HG03095 (cell line): ENCODE data around the gene FAM43B.

Experiments used
- ATAC-seq: cut with Tn5 transposase; IDR thresholded peaks from one replicate; pipeline ENCODE4 v1.9.1; 2021; ENCODE audit warnings: moderate library complexity; ENCODE audit not compliant: unreplicated experiment

The FAM43B gene

DNA sequence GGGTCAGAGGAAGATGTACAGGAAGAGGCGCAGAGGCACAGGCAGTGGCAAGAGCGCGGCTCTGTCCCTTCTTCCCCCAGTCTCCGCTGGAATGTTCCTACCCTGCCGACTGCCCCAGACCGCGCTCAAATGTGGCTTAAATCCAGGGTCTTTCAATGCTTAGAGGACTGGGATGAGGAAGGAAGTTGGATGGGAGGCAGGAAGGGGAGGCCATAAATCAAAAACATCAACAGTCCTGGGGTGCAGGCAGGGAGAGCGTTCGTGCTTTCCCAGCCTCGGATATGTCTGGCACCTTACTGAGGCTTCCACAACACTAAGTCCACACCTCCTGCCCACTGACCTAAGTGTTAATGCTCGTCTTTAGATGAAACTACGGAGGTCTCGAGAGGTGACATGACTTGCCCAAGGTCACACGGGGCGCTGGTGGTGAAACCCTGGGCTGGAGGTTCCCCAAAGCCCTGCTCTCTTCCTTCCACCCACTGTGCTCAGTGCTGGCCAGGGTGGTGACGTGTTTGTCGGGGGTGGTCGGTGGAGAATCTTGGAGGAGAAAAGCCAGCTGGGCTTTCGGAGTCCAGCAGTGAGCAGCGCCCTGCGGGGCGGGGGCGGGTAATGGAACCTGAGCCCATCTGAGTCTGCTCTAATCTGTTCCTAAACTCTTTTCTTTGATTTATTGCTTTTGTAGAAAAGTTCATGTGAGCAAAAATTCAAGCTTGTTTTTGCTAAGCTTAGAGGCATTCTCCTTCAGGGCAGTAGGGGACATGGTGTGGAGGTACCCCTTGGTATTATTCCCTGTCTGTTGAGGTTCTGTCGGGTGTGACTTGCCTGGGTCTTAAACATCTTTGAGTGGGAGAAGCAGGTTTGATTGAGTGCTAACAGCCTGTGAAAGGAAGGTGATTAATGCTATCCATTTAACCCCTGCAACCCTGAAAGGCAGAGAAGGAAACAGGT is 37.2 kb downstream of the FAM43B start:
- ATAC-seq = no peak

DNA sequence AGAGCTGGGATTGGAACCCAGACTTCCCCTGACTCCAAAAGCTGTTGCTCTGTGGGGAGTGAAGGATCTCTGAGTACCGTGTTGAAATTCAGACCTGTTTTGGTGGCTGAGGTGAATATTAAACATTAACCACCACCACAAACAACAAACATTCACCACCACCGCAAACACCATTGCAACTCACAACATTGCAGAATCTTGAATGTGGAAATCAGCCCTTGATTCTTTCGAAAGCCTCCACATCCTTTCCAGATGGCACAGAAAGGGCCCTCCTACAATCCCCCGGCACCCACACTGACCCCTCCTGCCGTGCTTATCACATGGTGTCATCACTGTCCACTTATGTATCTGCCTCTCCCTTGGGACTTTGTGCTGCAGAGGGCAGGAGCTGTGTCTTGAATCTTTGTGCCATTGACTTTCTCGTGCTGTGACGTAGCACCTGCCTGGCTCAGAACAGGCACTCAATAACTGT is 38.0 kb downstream of the FAM43B start:
- ATAC-seq = no peak

DNA sequence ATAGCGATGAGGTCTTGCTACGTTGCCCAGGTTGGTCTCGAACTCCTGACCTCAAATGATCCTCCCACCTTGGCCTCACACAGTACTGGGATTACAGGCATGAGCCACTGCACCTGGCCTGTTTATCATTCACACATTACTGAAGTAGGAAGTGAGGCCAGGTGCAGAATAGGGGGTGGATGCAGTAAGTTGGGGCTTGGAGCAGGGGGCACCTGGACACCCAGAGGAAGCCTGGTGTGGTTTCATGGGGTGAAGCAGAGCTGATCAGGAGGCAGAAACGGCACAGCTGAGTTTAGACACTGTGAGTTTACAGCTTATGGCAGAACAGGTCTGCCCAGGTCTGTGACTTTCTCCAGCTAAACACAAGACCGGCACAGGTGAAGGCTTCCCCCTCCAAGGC is 41.4 kb downstream of the FAM43B start:
- no peak for ATAC-seq

DNA sequence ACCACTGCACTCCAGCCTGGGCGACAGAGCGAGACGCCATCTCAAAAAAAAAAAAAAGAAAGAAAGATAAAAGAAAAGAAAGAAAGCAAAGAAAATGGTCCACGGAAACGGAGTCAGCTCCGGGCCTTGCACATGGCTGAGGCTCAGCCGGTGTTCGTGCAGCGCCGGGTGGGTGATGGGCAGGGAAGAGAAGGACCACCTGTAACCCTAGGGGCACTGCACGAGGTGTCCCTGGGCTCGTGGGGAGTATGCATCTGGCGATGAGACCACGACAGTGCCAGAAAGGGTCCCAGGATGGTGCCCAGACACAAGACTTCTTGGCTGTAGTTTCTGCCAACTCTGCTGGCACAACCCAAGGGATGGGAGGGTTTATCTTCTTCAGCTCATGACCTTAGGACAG is 42.4 kb downstream of the FAM43B start:
- ATAC-seq = no peak

DNA sequence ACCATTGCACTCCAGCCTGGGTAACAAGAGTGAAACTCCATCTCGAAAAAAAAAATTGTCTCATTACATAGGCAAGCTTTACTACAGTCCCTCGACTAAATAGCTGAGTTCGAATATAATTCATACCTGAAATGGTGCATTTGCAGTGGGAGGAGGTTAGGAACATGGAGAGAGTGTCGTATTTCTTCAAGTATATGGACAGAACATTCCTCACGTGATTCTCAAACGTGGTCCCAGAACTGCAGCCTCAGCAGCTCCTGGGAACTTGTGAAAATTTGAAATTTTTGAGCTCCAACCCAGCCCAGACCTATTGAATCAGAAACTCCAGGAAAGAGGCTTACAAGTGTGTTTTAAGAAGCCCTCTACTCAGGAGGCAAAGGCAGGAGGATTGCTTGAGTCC is 43.7 kb downstream of the FAM43B start:
- ATAC-seq = no peak

DNA sequence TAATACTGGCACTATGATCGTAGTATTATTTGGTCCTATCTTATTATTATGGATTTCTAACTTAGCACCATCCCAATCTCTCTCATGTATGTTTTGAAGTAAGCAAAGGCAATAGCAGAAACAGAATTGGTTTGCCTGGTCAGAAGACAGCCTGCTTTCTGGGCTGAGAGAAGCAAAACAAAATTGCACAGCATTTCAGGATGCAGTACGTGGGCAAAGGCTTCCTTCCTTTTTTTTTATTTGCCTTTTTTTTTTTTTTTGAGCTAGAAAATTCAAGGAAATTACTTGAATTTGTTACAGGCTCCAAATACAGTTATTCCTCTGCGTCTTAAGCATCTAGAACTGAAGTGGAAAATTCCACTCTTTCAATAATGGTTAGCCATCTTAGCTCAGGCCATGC is 45.3 kb downstream of the FAM43B start:
- ATAC-seq = no peak

DNA sequence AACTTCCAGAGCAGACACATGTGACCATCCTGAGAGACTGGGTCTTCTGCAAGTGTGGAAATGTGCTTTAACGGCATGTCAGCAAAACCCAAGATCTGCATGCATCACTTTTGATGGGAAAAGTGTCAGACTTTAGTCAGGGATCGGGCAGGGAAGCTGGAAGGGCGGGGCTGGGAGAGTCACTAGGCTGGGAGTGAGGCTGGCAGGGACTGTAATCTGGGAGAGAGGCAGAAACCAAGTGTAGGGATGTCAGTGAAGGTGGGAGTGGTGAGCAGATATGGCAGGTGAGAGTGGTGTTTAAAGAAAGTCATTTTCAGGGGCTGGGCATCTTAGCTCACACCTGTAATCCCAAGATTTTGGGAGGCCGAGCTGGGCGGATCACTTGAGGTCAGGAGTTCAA is 47.8 kb downstream of the FAM43B start:
- no peak for ATAC-seq

DNA sequence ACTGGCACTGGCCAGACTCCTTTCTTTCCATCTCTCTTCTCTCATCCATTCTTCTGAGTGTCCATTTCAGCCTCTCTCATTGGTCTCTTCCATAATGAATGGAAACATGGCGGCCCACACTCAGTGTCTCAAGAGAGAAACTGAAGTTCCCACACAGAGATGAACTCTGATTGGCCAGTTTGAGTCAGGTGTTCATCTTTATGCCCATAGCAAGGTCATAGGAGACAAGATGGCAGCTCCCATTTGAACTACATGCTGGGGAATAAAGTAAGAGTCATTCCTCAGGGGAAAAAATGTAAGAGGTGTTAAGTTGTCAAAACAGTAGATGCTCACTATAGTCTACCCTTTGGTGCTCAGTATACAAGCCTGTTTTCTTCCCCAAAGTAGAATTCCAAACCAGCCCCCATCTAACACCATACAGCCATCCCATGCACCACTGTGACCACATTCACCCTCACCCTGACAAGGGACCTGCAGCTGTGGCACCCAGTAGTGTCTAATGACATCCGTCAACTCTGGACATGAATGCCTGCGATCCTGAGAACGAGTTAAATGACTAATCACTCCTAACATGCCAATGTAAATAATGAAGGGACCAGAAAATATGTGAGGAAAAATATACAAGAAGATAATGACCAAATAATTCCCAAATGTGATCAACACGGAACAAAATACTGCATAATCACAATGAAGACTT is 48.9 kb downstream of the FAM43B start:
- ATAC-seq = no peak

DNA sequence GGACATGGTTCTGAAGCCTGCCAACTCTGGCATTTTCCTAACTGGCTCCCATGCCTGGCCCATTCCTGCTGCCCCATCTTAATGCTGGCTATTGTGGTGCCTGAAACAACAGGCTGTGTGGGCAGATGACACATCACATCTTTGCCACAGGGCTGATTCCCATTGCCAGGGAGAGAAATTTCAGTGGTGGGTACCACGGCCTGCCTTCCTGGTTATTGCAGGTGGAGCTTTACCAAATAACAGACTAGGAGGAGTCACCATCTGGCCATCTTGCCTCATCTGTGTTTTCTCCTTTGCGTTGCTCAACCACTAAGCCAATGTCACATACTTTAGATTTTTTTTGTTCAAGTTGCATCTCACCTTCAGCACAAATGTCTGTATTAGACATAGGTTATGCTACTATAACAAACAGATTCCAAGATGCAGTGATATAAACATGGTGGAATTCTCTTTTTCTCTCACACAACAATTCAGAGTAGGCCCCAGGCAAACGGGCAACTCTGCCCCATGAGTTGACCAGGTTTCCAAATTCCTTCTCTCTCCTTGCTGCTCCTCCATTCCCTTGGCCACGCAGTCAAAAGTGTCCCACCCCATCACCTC is 50.6 kb downstream of the FAM43B start:
- no peak for ATAC-seq

DNA sequence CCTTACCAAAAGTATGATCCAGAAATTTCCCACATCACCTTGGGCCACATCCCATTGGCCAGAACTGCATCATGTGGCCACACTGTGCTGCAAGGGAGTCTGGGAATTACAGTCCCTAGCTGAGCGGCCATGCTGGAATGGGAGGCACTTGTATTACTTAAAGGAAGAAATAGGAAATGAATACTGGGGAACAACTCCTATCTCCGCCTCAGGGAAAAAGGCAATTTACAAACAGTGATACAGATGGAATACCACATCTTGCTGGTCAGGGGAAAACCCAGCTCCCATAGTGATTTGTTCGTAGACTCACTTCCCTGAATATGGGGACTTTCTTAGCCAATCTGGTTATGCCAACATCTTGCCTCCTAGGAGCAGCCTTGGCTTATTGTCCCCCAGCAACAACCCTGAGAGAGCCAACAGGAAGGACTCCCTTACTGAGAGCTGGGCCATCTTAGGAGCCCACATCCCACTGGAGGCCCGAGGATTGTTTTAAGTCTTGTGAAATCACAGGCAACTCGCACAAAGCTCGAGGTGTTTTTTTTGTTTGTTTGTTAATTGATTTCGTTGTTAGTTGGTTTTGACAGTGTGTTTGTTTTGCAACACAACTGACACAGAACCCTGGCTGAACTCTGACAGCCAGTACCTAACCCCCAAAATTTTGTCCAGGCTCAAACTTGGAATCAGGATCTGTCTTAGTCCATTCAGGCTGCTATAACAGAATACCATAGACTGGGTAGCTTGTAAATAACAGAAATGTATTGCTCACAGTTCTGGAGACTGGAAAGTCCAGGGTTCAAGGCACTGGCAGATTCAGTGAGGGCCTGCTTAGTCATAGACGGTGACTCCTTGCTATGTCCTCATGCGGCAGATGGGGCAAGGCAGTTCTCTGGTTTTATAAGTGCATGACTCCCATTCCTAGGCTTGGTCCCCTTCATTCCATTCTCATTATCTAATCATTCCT is 51.4 kb downstream of the FAM43B start:
- no peak for ATAC-seq
